ENCODE data around the gene NTN1. TPM values are rescaled to one million over a fixed set of nuclear protein-coding genes. Genes with fewer than 3 reads are reported as not detected.

The NTN1 gene
- polyA plus RNA-seq, 3 donors = 0.03 to 0.04 TPM; not detected in 1

DNA sequence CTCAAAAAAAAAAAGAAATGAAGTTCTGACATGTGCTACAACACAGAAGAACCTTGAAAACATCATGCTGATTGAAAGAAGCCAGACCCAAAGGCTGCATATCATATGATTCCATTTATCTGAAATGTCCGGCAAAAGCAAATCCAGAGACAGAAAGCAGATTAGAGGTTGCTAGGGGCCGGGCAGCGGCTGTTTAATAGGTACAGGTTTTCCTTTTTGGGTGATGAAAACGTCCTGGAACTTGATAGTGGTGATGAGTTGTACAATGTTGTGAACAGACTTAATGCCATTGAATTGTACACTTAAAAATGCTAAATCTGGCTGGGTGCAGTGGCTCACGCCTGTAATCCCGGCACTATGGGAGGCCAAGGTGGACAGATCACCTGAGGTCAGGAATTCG is 166.5 kb downstream of the NTN1 start:
- Histone ChIP-seq H4K20me1 (ENCODE audit: insufficient read depth, low read length) (no peaks in the 10 kb centered on the region), H3K9ac (ENCODE audit: insufficient read depth, low read length, poor library complexity, severe bottlenecking) (no peak overlapping the region), H3K79me2 (ENCODE audit: insufficient read depth, low read length) (no peaks in the 10 kb centered on the region), H3K27me3 (ENCODE audit: control insufficient read depth in 2 of 2, insufficient read depth in 2 of 2, low read length in 2 of 2) (peaks cover 0 to 4% of the 10 kb centered on the region in 2 donors), H3K27ac (ENCODE audit: low read depth in 1 of 2, low read length in 2 of 2) (no peak overlapping the region), H3K9me3 (replicated peaks in 1 of 2; ENCODE audit: control insufficient read depth in 1 of 2, insufficient read depth in 1 of 2, low read length in 2 of 2) (no peaks in the 10 kb centered on the region), H3K4me2 (replicated peaks; ENCODE audit: extremely low read depth, low read length, poor library complexity, severe bottlenecking) (no peak overlapping the region), H2AFZ (ENCODE audit: insufficient read depth, low read depth, low read length, poor library complexity, severe bottlenecking) (no peak overlapping the region), H3K4me1 (ENCODE audit: control insufficient read depth in 1 of 2, insufficient read depth in 2 of 2, low read length in 2 of 2) (no peaks in the 10 kb centered on the region), H3K4me3 (replicated peaks in 1 of 3; ENCODE audit: low read depth in 2 of 3, low read length in 3 of 3) (no peak overlapping the region), H3K36me3 (replicated peaks in 1 of 2; ENCODE audit: control insufficient read depth in 1 of 2, insufficient read depth in 2 of 2, low read length in 2 of 2) (no peaks in the 10 kb centered on the region)
- Mint-ChIP-seq H3K27ac (no peak overlapping the region), H3K4me1 (no peaks in the 10 kb centered on the region), H3K4me3 (no peak overlapping the region), H3K9me3 (peaks cover 0 to 3% (median 0%) of the 10 kb centered on the region in 7 donors), H3K27me3 (ENCODE audit: low read depth in 3 of 3) (peaks cover 1 to 23% (median 5%) of the 10 kb centered on the region in 3 donors), H3K36me3 (no peaks in the 10 kb centered on the region)
- TF ChIP-seq, protein P1, sequence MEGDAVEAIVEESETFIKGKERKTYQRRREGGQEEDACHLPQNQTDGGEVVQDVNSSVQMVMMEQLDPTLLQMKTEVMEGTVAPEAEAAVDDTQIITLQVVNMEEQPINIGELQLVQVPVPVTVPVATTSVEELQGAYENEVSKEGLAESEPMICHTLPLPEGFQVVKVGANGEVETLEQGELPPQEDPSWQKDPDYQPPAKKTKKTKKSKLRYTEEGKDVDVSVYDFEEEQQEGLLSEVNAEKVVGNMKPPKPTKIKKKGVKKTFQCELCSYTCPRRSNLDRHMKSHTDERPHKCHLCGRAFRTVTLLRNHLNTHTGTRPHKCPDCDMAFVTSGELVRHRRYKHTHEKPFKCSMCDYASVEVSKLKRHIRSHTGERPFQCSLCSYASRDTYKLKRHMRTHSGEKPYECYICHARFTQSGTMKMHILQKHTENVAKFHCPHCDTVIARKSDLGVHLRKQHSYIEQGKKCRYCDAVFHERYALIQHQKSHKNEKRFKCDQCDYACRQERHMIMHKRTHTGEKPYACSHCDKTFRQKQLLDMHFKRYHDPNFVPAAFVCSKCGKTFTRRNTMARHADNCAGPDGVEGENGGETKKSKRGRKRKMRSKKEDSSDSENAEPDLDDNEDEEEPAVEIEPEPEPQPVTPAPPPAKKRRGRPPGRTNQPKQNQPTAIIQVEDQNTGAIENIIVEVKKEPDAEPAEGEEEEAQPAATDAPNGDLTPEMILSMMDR (IDR thresholded peaks at IDR 0.05) = no peak
- no peak for DNase-seq
- intact Hi-C loops (cut with micrococcal nuclease) = no loop called here
- 85% methylated on average over 4 of the region's 7 CpGs for WGBS (ENCODE audit: insufficient coverage)

DNA sequence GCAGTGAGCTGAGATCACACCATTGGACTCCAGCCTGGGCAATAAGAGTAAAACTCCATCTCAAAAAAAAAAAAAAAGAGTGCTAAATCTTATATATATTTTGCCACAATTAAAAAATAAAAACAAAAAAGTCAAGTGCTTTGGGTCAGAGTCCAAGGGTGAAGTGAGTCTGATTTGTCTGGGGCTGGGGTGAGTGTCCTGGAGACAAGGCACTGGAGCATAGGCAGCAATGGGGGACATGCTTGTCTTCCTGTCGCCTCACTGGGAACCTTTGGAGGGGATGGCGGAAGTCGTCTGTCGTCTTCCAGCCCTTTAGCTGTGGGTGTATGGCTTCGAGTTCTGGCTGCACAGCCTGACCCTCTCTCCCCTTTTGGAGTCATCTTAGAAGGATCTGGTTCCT is 167.1 kb downstream of the NTN1 start:
- Mint-ChIP-seq H3K27me3 (ENCODE audit: low read depth in 3 of 3) (peaks cover 0 to 23% (median 5%) of the 10 kb centered on the region in 3 donors), H3K4me1 (no peaks in the 10 kb centered on the region), H3K4me3 (no peak overlapping the region), H3K9me3 (peaks cover 0 to 3% (median 0%) of the 10 kb centered on the region in 7 donors), H3K36me3 (no peaks in the 10 kb centered on the region), H3K27ac (no peak overlapping the region)
- H3K4me1 ChIP-seq (ENCODE audit: control insufficient read depth in 1 of 2, insufficient read depth in 2 of 2, low read length in 2 of 2) = no peaks in the 10 kb centered on the region
- H4K20me1 ChIP-seq (ENCODE audit: insufficient read depth, low read length) = no peaks in the 10 kb centered on the region
- no peak overlapping the region for H3K4me2 ChIP-seq (replicated peaks; ENCODE audit: extremely low read depth, low read length, poor library complexity, severe bottlenecking)
- H3K27me3 ChIP-seq (ENCODE audit: control insufficient read depth in 2 of 2, insufficient read depth in 2 of 2, low read length in 2 of 2) = peaks cover 0 to 4% of the 10 kb centered on the region in 2 donors
- H2AFZ ChIP-seq (ENCODE audit: insufficient read depth, low read depth, low read length, poor library complexity, severe bottlenecking) = no peak overlapping the region
- TF ChIP-seq, protein P1 (IDR thresholded peaks at IDR 0.05) = no peak
- no peaks in the 10 kb centered on the region for H3K9me3 ChIP-seq (replicated peaks in 1 of 2; ENCODE audit: control insufficient read depth in 1 of 2, insufficient read depth in 1 of 2, low read length in 2 of 2)
- H3K4me3 ChIP-seq (replicated peaks in 1 of 3; ENCODE audit: low read depth in 2 of 3, low read length in 3 of 3) = no peak overlapping the region
- intact Hi-C loops (cut with micrococcal nuclease) = no loop called here
- H3K79me2 ChIP-seq (ENCODE audit: insufficient read depth, low read length) = no peaks in the 10 kb centered on the region
- H3K9ac ChIP-seq (ENCODE audit: insufficient read depth, low read length, poor library complexity, severe bottlenecking) = no peak overlapping the region
- no peaks in the 10 kb centered on the region for H3K36me3 ChIP-seq (replicated peaks in 1 of 2; ENCODE audit: control insufficient read depth in 1 of 2, insufficient read depth in 2 of 2, low read length in 2 of 2)
- no peak overlapping the region for H3K27ac ChIP-seq (ENCODE audit: low read depth in 1 of 2, low read length in 2 of 2)
- DNase-seq = no peak
- no CpG with 5 or more reads among the region's 5 CpGs for WGBS (ENCODE audit: insufficient coverage)
